GM12801 (cell line): ENCODE results near the gene ARHGAP25.

Experiments used
- TF ChIP-seq, protein P1 (sequence below): IDR thresholded peaks from one replicate; pipeline ENCODE4 v1.5.1; 2011; ENCODE audit warnings: control low read depth; ENCODE audit not compliant: insufficient read length; ENCODE audit errors: extremely low read depth

The ARHGAP25 gene

DNA sequence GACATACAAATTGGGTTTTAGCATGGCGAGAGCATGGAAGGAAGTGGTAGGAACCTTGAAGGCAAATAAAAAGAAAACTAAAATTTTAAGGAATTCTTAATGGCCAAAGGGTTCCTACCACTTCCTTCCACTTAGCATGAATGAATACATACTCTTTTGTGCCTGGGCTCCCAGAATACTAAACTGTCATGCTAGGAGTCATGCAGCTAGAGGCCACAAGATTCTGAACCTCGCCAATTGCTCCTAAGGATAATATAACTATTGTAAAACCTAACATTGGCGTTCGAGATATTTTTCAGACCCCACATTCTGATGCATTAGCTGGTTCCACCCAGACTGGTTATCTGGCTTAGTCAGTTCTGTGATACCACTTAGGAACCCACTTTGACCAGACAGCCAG lies 38.6 kb upstream of the ARHGAP25 start:
- TF ChIP-seq, protein P1, sequence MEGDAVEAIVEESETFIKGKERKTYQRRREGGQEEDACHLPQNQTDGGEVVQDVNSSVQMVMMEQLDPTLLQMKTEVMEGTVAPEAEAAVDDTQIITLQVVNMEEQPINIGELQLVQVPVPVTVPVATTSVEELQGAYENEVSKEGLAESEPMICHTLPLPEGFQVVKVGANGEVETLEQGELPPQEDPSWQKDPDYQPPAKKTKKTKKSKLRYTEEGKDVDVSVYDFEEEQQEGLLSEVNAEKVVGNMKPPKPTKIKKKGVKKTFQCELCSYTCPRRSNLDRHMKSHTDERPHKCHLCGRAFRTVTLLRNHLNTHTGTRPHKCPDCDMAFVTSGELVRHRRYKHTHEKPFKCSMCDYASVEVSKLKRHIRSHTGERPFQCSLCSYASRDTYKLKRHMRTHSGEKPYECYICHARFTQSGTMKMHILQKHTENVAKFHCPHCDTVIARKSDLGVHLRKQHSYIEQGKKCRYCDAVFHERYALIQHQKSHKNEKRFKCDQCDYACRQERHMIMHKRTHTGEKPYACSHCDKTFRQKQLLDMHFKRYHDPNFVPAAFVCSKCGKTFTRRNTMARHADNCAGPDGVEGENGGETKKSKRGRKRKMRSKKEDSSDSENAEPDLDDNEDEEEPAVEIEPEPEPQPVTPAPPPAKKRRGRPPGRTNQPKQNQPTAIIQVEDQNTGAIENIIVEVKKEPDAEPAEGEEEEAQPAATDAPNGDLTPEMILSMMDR: no peak

DNA sequence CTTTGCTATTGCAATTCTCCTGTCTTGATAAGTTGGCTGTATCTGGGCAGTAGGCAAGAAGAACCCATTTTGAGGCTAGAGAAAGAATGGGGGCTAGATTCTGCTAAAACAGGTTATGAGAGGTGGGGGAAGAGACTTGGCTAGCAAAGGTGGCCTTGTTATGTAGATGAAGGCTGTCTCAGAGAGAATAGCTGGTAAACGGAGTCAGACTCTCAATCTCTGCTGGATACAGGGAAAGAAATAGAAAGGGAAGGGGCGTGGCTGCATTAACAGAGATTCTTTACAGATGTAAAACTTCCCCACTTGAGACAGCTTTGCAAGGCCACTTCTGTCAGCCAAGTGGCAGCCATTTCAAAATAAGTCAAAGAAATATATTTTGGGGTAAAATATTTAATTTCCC lies 38.1 kb upstream of the ARHGAP25 start:
- TF ChIP-seq, protein P1: no peak

DNA sequence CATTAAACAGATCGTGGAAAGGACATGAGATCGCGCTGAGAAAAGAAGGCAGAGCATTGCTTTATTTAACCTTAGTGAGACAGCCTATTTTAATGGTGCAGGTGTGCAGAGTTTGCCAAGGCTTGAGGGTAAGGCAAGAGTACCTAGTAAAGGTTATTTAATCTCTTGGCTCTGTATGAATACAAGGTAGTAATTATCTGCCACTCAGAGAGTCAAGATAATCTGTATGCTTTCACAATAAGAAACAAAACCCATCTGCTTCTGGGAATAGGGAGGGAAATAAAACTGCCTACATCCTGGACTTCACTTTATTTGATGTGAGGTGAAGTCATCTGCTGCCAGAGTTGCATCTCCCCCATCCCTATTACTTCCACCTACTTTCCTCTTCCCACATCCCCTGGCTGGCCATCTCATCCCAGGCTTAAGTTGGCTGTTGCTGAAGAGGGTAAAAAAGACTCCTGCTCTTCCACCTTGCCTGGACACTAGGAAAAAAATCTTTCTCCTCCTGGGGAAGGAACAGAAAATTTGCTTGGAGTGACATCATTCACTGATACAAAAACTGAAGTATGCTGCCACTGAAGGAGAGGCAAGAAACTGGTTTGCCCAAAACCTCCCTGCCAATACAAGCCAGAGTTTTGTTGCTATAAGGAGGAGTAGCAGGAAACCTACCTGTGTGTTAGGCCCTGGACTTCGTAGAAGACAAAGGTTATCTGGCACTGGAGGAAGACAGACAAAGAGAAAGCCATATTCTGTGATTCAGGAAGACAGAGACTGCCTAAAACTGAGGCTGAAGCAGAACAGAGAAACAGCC lies 35.8 kb upstream of the ARHGAP25 start:
- TF ChIP-seq, protein P1: no peak

DNA sequence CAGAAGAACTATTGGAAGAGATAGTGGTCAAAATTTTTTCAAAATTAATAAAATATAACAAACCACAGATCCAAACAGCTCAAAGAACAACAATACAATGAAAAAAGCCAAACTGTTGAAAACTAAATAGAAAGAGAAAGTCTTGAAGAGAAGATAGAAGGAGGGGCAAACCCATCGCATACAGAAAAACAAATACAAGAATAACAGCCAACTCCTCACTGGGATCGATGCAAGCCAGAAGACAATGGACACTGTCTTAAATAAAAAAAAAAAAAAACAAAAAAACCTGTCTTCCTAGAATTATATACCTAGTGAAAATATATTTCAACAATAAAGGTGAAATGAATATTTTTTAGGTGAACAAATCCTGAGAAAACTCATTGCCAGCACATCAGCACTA lies 34.1 kb upstream of the ARHGAP25 start:
- TF ChIP-seq, protein P1: no peak

DNA sequence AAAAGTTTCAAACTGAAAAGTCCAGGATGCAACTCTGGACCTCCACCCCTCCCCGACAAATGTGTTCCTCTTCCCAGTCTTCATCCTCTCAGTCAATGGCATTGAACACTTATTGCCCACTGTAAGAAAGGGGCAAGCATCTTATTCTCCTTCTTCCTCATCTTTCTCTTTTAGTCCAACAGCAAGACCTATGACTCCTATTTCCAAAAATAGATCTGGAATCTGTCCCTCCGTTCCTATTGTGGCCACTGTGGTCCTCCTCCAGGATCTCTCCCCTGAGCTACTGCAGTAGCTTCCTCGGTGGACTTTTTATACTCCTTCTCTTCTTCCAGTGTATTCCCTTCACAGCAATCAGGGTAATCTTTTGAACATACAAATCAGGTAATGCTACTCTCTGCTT lies 28.0 kb upstream of the ARHGAP25 start:
- TF ChIP-seq, protein P1: no peak

DNA sequence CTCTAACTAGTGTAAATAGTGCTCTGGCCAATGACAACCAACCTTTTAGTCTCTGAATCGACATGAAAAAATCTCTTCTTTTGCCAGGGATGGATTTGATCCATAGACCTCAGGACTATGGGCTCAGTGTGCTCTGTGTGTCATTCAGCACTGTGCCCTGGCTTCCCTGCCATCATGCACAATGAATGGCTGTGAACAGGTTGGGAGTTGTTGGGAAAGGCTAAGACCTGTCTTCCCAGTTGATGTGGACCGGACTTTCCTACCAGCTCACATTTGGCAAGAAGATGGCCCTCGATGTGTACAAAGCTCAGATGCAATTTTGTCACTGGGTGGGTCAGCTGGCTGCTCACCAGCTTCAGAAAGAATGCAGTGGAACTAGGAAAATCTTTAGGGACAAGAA lies 26.0 kb upstream of the ARHGAP25 start:
- TF ChIP-seq, protein P1: no peak

DNA sequence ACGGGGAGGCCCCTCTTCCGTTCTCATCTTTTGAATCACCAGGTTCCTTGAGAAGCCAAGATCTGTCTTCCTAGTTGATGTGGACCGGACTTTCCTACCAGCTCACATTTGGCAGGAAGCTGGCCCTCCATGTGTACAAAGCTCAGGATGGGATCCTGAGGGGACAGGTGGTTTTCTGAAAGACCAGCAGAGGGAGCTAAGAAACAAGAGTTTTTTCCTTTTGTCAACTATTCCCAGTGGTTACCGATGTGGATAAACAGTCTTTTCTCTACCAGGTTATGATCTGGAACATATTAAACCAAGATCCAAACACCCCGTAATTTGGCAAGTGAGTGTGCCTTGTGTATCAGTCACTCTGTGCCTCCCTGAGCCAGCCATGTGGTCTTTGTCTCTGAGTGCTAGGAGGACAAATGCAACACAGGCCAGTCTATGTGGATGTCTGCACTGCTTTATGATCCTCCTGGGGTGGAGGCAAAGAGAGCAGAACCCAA lies 25.1 kb upstream of the ARHGAP25 start:
- TF ChIP-seq, protein P1: no peak
